DLD1 (cell line): Measurements from ENCODE around the gene URI1.

Experiments
- in situ Hi-C: cut with HindIII; loops from 2 replicates; pipeline ENCODE4 v1.10.0; 2017; ENCODE audit warnings: low sequenced_read_pairs

Gene URI1

DNA sequence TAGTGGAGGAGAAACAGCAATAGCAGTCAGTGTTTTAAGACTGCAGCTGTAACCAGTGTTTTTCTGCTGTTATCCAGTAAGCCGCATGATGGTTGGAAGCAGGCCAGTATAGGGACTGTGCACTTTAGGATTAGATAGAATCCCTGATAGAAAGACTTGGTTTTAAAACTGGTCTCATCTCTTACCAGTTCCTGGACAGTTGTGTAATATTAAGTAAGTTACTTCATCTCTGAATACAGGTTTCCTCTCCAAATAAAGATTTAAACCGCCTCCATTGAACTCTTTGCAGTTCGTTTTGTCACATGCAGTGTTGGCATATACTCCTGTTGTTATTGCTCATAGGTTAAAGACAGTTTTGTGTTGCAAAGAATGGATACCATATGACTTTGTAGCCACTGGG lies 25.6 kb downstream of the URI1 start:
- in situ Hi-C loops = no loop called here

DNA sequence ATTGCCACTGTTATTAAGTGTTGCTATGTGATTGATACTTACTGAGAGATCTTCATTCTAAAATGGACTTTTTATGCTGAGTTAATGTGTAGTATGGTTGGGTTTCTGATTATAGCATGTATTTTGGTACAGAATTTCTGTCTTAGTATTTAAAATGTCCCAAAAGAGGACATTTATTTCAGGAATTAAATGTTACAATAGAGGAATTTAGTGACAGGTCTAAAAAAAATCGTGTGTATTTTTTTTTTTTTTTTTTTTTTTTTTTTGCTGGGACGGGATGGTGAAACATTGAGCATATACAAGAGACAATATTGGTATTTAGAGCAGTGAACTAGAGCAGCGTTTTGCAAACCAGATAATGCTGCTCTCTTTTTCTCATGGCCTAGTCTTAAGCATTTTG lies 27.9 kb downstream of the URI1 start:
- in situ Hi-C loops = no loop called here

DNA sequence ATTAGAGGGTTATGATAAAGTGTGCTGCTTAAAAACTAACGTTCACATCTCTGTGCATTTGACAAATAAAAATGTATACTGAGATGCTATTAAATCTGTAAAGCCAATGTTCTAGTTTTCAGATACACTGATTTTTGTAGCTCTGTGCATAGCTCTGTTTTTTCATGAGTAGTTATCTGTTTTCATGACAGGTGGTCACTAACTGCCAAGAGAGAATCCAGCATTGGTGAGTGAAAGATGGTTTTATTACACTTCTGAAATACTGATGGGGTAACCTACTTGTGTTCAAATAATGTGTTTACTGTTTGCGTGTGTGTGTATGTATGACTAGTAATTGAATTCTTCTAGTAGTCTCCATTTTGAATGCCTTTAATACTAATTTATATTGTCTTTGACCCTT lies 29.0 kb downstream of the URI1 start:
- in situ Hi-C loops = no loop called here

DNA sequence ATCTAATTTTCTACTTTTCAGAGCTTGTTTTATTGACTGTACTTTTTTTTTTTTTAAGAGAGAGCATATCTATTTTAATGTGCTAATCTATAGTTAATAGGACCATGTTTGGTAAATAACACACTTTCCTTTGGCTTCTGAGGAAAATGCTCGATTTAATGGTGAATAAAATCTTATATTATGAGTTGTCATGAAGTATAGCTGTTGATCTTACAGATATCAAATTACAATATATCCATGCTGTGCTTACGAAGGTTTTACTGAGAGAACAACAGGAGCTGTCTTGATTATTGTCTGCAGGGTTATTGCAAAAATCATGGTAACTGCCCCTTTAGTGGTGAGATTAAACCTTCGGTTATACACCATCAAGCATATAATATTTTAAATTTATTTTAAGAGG lies 29.6 kb downstream of the URI1 start:
- in situ Hi-C loops = no loop called here

DNA sequence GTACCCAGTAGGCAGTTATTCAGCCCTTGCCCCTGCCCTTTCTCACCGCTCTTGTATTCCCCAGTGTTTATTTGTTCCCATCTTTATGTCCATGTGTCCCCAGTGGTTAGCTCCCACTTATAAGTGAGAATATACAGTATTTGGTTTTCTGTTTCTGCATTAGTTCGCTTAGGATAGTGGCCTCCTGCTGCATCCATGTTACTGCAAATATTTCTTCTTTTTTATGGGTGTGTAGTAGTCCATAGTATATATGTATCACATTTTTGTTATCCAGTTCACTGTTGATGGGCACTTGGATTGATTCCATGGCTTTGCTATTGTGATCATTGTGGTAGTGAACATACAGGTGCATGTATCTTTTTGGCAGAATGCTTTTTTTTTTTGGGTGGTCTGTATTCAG lies 32.7 kb downstream of the URI1 start:
- in situ Hi-C loops = no loop called here

DNA sequence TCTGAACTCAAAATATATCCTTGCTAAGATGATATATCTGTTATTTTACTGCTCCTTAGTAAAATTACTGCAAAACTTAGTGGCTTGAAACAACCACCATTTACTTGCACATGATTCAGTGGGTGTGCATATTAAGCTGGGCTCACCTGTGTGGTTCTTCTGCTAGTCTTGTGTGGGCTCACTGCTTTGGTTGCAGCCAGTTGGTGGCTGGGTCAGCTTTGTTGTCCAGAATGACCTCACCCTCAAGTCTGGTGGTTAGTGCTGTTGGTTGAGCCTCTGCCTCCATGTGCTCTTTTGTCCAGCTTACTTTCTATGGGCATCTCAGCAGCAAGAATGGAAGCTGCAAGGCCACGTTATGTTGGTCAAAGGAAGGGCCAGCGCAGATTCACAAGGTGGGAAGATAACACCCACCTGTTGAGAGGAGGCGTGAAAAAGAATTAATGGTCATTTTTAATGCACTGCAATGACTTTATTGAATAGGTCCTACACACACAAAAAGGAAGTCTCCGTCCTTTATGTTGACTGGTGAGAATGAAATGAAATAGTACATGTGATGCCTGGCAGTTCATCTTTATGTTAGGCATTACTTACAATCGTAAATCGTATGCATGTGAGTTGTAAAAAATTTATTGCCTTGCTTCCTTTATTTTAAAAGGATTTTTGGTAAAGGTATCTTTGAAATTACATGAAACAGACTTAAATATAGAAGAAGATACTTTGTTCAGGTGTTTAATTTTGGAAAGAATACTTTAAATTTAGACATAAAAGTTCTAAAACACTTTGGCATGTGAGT lies 34.3 kb downstream of the URI1 start:
- in situ Hi-C loops = no loop called here

DNA sequence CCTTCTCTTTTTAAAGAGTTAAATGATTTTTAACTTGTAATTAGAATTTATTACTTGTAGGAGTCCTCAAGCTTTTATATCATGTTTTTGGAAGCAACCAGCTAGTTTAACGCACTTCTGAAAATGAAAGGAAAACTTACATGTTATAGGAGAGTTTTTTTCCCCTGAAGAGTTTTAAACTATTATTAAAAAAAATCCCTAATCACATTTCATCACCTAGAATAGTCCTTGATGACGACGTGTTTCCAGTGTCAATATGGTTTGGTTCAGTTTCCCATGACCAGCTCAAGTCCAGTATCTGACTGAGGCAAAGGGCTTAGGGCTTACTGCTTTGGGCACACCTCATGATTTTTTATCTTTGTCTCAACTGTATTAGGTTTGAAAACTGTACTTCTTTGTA lies 36.0 kb downstream of the URI1 start:
- in situ Hi-C loops = no loop called here

DNA sequence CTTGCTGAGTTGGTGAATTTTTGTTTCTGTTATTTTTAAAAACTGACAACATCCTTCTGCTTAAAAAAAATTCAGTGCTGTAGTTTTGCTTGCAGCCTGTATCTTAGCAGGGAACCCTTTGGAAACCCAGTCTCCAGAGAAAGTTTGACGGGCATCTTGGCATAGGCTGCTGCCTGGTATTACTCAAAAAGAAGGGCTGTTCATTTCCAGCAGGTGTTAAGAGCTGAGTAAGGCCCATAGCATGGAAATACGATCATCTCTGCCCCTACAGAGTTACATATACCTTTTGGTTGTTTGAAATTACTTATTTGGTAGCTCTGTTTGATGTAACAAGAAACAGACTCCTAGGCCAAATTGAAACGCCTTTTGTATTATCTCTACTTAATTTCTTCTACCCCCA lies 41.5 kb downstream of the URI1 start:
- in situ Hi-C loops = no loop called here

DNA sequence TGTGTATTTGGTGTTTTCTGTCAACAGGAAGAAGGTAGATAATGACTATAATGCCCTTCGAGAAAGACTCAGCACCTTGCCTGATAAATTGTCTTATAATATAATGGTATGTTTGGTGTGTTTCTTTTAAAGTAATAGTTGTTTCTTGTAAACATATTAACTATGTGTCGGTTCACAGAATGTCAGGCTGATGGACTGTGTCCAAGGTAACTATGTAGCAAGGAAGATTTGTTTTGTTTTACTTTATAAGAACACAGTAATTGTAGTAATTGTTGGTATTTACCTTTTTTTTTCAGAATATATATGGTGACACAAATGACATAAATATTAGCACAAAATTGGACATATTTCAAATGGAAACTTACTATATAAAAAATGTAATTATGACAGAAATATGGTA lies 43.2 kb downstream of the URI1 start:
- in situ Hi-C loops = no loop called here

DNA sequence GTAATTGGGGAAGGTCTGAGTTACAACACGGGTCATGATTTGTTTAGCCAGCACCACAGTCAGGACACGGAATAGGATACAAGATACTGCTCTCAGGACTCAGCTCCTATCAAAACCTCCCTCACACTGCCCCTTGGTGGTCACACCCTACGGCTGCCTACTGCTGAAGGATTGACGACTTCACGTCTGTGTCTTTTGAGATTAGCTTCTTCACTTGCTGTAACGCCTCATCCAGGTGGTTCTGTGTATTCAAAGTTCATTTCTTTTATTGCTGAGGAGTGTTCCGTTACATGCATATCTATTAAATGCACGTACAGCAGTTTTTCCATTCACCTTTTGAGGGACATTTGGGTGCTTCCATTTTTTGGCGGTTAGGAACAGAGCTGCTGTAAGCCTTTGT lies 46.3 kb downstream of the URI1 start:
- in situ Hi-C loops = no loop called here

DNA sequence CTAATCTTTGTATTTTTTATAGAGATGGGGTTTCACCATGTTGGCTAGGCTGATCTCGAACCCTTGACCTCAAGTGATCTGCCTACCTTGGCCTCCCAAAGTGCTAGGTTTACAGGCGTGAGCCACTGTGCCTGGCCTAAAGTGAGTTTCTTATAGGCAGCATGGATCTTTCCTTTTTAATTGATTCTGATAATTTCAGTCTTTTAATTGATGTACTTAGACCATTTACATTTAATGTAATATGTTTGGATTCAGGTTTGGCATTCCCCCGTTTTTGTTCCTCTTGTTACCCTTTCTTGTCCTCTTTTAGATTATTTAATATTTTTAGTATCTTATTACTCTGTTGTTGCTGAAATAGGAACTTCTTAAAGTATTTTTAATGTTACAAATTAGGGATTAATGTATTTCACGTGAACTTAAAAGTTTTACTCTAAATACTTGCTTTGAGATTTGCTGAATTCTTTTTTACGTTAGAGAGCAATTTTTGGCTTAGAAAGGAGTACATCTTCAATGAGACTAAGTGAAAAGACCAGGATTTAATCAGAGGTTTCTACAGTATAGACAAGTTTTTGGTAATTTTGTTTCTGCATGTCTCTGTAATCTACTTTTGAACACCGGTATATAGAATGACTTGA lies 50.3 kb downstream of the URI1 start:
- in situ Hi-C loops = no loop called here

DNA sequence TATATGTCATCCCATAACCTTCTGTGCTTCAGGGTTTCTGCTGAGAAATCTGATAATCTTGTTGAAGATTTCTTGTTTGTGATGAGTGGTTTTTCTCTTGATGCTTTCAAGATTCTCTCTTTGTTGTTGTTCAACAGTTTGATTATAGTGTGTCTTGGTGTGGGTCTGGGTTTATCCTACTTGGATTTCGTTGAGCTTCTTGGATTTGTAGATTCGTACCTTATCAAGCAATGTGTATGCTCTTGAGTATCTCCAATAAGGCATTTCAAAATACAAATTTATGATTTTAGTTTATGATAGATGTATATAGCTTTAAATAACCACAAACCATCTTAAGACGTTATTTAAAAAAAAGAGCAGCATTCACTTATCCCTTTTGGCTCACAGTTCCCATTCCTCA lies 57.5 kb downstream of the URI1 start:
- in situ Hi-C loops = no loop called here

DNA sequence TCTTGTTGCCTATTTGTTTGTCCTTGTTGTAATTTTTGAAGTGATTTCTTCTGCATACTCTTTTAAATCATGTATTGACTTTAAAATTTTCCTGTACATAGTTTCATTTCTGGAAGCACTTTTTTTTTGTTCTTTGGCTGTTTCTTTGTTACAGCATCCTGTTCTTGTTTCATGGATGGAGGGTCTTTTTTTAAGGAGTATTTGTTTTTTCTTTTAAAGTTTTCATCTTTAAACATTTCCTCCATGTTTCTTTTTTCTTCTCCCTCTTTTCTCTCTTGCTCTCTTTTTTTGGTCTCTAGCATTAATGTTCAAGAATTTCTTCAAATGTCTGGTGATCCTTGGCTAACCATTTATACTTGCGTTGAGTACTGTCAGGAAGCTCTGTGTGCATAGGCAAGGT lies 58.8 kb downstream of the URI1 start:
- in situ Hi-C loops = no loop called here

DNA sequence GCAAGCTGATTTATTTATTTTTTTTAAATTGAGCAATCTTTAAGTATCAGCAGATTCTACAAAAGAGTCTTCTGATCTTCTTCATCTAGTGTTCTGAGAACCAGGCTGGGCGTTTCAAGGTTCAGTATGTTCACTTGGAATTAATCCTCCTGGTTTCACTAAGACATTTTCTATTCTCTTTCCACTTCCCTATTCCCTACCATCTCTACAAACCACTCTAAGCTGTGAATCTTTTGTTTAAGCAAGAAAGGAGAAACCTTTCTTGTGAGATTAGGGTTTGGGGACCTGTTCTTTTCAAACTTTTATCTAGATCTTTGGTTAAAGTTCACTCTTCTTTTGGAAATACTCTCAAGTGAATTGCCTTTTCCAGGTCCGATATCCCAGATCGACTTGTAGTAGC lies 59.3 kb downstream of the URI1 start:
- in situ Hi-C loops = no loop called here

DNA sequence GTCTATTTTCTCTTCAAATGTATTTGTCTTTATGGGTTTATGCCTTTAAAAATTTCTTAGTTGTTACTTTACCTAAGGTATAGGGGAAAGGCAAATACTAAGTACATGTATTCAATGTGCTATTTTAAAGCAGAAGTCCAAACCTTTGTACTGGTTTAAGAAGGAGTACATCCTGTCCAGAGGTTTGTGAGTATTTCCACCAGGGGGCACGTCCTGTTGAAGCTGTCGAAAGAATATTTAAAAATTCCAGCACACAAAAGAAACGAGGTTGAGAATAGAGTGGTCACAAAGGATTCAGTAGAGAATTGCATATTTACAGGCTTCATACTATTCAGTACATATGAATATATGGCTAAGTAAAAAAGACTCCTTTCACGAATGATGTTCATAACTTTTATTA lies 59.8 kb downstream of the URI1 start:
- in situ Hi-C loops = no loop called here

DNA sequence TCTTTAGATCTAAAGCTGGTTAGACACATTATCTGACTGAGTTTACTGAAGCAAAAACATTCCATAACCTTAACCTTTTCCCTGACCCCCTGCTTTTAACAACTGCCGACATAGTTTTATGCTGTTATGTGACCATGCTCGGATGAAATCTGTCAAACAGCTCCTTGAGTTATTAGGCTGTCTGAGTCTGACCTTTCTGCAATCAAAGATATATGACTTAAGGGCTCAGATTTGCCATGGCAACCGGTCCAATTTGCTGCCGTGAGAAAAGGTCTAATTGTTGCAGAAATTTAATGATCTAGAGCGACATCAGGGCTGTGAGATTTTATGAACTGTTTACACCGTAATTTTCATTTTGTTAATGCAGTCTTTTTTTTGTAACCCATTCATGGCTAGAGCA lies 61.8 kb downstream of the URI1 start:
- in situ Hi-C loops = no loop called here

DNA sequence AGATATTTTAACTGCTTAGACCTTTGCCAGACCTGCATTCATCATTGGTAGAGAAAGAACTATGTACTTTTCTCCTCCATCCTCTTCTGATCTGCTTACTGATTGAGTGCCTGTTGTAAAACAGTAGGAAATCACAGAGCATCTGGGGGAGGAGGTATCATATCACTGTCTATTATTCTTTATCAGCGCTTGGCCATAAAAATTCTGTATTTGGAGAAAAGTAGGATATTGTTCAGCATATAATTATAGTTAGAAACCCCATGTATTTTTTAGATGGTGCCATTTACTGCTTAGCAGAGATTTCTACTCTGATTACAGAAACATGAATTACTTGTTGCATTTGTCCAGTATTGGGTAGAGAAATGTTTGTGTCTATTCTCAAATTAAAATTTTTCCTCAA lies 62.4 kb downstream of the URI1 start:
- in situ Hi-C loops = no loop called here

DNA sequence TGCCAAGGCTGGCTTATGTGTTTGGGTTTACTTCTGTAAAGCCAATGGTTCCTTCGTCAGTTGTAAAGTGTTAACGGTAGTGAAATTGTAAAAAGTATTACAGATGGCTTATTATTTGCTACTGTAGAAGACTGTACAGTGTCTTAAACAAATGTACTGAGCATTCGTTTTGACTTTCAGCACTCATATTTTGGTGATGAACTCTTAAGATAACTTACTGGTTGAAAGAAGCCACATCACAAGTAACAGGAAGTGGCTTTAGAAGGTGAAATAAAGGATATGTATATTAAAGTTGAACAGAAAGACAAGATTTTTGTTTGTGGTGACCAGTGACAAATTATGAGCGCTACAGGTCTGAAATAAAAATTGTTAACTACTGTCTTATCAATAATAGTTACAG lies 64.2 kb downstream of the URI1 start:
- in situ Hi-C loops = no loop called here

DNA sequence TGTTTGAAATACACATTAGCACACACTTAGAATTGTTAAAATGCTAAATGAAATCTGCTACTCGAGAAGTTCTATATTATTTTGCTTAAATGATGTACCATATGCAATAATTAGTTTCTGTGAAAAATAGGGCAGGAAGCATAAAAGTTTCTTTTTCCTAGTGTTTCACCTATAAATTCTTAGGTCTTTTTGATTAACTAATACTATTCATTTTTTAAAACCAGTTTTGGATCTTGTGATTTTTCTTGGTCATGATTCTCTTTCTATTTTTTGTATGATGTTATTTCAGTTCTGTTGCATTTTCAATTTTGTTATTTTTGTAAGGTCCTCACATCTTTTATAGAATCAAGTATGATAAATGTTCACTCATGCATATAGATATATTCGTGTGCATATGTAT lies 66.1 kb downstream of the URI1 start:
- in situ Hi-C loops = no loop called here

DNA sequence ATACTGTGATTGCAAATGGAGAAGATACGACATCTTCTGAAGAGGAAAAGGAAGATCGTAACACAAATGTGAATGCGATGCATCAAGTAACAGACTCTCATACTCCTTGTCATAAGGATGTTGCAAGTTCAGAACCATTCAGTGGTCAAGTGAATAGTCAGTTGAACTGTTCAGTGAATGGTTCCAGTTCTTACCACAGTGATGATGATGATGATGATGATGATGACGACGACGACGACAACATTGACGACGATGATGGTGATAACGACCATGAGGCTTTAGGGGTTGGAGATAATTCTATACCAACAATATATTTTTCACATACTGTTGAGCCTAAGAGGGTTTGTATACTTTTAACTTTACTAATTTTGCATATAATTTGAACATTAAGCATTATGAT lies 67.0 kb downstream of the URI1 start:
- in situ Hi-C loops = no loop called here

DNA sequence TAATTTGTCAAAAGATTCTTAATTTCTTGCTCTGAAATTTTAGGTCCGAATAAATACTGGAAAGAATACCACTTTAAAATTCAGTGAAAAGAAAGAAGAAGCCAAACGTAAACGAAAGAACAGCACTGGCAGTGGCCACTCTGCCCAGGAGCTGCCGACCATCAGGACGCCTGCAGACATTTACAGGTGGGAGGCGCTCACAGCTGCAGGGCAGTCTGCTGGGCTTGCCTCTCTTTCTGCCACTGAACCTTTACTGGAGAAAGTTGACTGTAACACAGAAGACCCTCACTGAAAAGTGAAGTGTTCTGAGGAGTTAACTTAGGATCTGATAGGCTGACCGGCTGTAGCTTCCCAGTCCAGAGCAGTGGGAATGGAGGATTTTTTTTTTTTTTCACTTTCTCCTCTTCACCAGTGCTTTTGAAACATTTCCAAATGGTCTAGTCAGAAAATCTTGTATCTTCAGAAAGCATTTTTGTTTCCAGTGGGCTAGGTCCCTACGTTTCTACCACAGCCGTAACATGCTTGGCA lies 69.1 kb downstream of the URI1 start:
- in situ Hi-C loops = no loop called here

DNA sequence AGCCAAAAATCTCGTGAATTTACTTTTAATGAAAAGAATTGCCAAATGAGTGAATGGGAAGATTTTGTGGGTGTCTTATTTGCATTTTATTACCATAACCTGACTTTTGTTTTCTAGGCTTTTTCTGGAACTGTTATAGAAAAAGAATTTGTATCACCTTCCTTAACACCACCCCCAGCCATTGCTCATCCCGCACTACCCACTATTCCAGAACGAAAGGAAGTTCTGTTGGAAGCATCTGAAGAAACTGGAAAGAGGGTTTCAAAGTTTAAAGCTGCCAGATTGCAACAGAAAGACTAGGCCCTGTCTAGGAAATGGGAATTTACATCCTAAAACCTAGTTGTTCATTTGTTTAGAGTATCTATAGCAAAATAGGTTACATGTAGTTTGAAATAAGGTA lies 72.7 kb downstream of the URI1 start:
- in situ Hi-C loops = no loop called here

DNA sequence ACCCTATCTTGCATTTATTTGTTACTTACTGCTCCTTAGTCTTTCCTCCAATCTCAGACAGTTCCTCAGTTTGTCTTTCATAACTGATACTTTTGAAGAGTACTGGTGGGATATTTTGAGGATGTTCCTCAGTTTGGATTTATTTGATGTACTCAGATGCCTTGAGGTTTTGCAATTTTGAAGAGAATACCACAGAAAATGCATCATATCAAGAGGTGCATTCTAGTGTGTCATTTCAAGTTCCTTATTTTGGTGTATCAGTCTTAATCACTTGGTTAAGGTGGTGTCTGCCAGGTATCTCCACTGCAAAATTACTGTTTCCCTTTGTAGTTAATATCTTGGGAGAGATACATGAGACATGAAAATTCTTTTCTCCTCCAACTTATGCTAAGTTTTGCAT lies 75.1 kb downstream of the URI1 start:
- in situ Hi-C loops = no loop called here
